Suprapubic skin (tissue), 4 donors: ENCODE measurements around the gene CIPC. TPM values are rescaled to one million over a fixed set of nuclear protein-coding genes. Genes with fewer than 3 reads are reported as not detected.

ENCODE experiments used
- DNase-seq, 2 donors: peaks; one replicate each; pipeline ENCODE4 v3.0.0-alpha.2; 2019; ENCODE audit warnings: low spot score in 2 of 2
- H3K27ac ChIP-seq: fragments of 200-600 bp; sonication (generic); one replicate; pipeline ENCODE4 v1.5.1; 2019
- H3K27me3 ChIP-seq: fragments of 200-600 bp; sonication (generic); one replicate; pipeline ENCODE4 v1.5.1; 2019
- H3K36me3 ChIP-seq: fragments of 200-600 bp; sonication (generic); one replicate; pipeline ENCODE4 v1.5.1; 2019
- H3K4me1 ChIP-seq: fragments of 200-600 bp; sonication (generic); one replicate; pipeline ENCODE4 v1.5.1; 2019
- H3K4me3 ChIP-seq: fragments of 200-600 bp; sonication (generic); one replicate; pipeline ENCODE4 v1.5.1; 2019; ENCODE audit warnings: mild to moderate bottlenecking
- H3K9me3 ChIP-seq: fragments of 200-600 bp; sonication (generic); one replicate; pipeline ENCODE4 v1.5.1; 2019
- CTCF ChIP-seq, 2 donors: fragments of 200-600 bp in 1 of 2; fragments of 450-650 bp in 1 of 2; sonication (generic) in 1 of 2; IDR thresholded peaks; one replicate each; pipeline ENCODE4 v1.5.1; 2016 to 2019; ENCODE audit warnings: antibody characterized with exemption in 2 of 2, mild to moderate bottlenecking in 1 of 2, moderate library complexity in 1 of 2
- EP300 ChIP-seq: sonication (generic); formaldehyde crosslinking; IDR thresholded peaks from one replicate; pipeline ENCODE4 v1.6.1; 2017; ENCODE audit warnings: antibody characterized with exemption
- POLR2A ChIP-seq, 2 donors: fragments of 450-650 bp; IDR thresholded peaks; one replicate each; pipeline ENCODE4 v1.6.1; 2017; ENCODE audit warnings: antibody characterized with exemption in 2 of 2, mild to moderate bottlenecking in 2 of 2, moderate library complexity in 2 of 2
- POLR2AphosphoS5 ChIP-seq, 3 donors: sonication (generic); formaldehyde crosslinking; IDR thresholded peaks; one replicate each; pipeline ENCODE4 v1.6.1; 2017; ENCODE audit warnings: antibody characterized with exemption in 3 of 3
- WGBS: methylation state at CpG from one replicate; pipeline ENCODE4 v1.1.5; 2018; 5-methylcytosine and 5-hydroxymethylcytosine counted together
- total RNA-seq, 4 donors: library from RNA; depleted of rRNA; stranded (reverse); fragments of >200 nt; gene quantifications; one replicate each; pipeline ENCODE4 v1.1.0, GENCODE V29; 2016

CIPC gene
- total RNA-seq, 4 donors from 2014 or later, result 47.2 to 79.0 (median 53.9) TPM

- peak overlapping the region; percentile 48 for H3K4me3 ChIP-seq
- peak overlapping the region; percentile 75 for H3K27ac ChIP-seq
- H3K36me3 ChIP-seq, result peaks cover 12% of the 10 kb centered on the region
- WGBS, result 61% methylated on average over 9 of the region's 9 CpGs
- H3K4me1 ChIP-seq, result peaks cover 50% of the 10 kb centered on the region
- TF ChIP-seq POLR2AphosphoS5 (IDR thresholded peaks at IDR 0.05) (no peak), CTCF (IDR thresholded peaks at IDR 0.05) (no peak), EP300 (no peak), POLR2A (IDR thresholded peaks at IDR 0.05) (no peak)
- peak; percentile 79 to 88 for DNase-seq
- no peaks in the 10 kb centered on the region for H3K9me3 ChIP-seq
- peaks cover 10% of the 10 kb centered on the region for H3K27me3 ChIP-seq
Measured at GRCh38 chr14:77123381-77124325, 25.6 kb downstream of the CIPC start.

- WGBS, result 31% methylated on average over 12 of the region's 73 CpGs
- TF ChIP-seq POLR2AphosphoS5 (IDR thresholded peaks at IDR 0.05) (no peak), CTCF (IDR thresholded peaks at IDR 0.05) (peak; percentile 57 to 82)
- Histone ChIP-seq H3K27ac (peak overlapping the region; percentile 53), H3K27me3 (peaks cover 10% of the 10 kb centered on the region), H3K4me1 (peaks cover 50% of the 10 kb centered on the region), H3K36me3 (peaks cover 6% of the 10 kb centered on the region), H3K4me3 (peak overlapping the region; percentile 48), H3K9me3 (no peaks in the 10 kb centered on the region)
- peak in 1 of 2 donors; percentile 64 for DNase-seq
Measured at GRCh38 chr14:77124345-77125280, 26.6 kb downstream of the CIPC start.

- Histone ChIP-seq H3K36me3 (peaks cover 3% of the 10 kb centered on the region), H3K4me1 (peaks cover 50% of the 10 kb centered on the region), H3K9me3 (no peaks in the 10 kb centered on the region), H3K4me3 (peak overlapping the region; percentile 48), H3K27me3 (peaks cover 10% of the 10 kb centered on the region), H3K27ac (no peak overlapping the region)
- DNase-seq, result no peak
- 26% methylated on average over 25 of the region's 30 CpGs for WGBS
- TF ChIP-seq CTCF (IDR thresholded peaks at IDR 0.05) (no peak), POLR2A (IDR thresholded peaks at IDR 0.05) (no peak), EP300 (no peak), POLR2AphosphoS5 (IDR thresholded peaks at IDR 0.05) (no peak)
Measured at GRCh38 chr14:77125281-77125801, 27.3 kb downstream of the CIPC start.

GRCh38 chr14:77125823-77126325 lies 27.8 kb downstream of the CIPC start:
- no peak overlapping the region for H3K4me3 ChIP-seq
- no peak overlapping the region for H3K27ac ChIP-seq
- peaks cover 48% of the 10 kb centered on the region for H3K4me1 ChIP-seq
- TF ChIP-seq EP300, result no peak
- peak in 1 of 2 donors; percentile 49 for DNase-seq
- no peaks in the 10 kb centered on the region for H3K9me3 ChIP-seq
- 86% methylated on average over 5 of the region's 8 CpGs for WGBS
- peaks cover 10% of the 10 kb centered on the region for H3K27me3 ChIP-seq
- H3K36me3 ChIP-seq, result peaks cover 2% of the 10 kb centered on the region

- DNase-seq, result peak in 1 of 2 donors; percentile 69
- H3K4me1 ChIP-seq, result peaks cover 41% of the 10 kb centered on the region
- WGBS, result 100% methylated on average over 4 of the region's 4 CpGs
- no peak overlapping the region for H3K27ac ChIP-seq
- peaks cover 13% of the 10 kb centered on the region for H3K27me3 ChIP-seq
- TF ChIP-seq CTCF (IDR thresholded peaks at IDR 0.05) (no peak), POLR2A (IDR thresholded peaks at IDR 0.05) (no peak), POLR2AphosphoS5 (IDR thresholded peaks at IDR 0.05) (no peak), EP300 (no peak)
- H3K9me3 ChIP-seq, result no peaks in the 10 kb centered on the region
- H3K4me3 ChIP-seq, result no peak overlapping the region
- no peaks in the 10 kb centered on the region for H3K36me3 ChIP-seq
Measured at GRCh38 chr14:77126461-77126990, 28.5 kb downstream of the CIPC start.
